Uterus (tissue), 4 donors: ENCODE results near the gene OR11L1. TPM values are rescaled to one million over a fixed set of nuclear protein-coding genes. Genes with fewer than 3 reads are reported as not detected.

Experiments
- DNase-seq, 2 donors: peaks; one replicate each; pipeline ENCODE4 v3.0.0-alpha.2; 2019 to 2020
- H3K27ac ChIP-seq, 2 donors: fragments of 200-600 bp; sonication (generic); 1 replicate in 1 of 2; 2 replicates in 1 of 2; pipeline ENCODE4 v1.5.1; 2016 to 2018
- H3K27me3 ChIP-seq, 2 donors: fragments of 200-600 bp; sonication (generic); one replicate each; pipeline ENCODE4 v1.5.1; 2018 to 2019; ENCODE audit warnings: control low read depth in 1 of 2
- H3K36me3 ChIP-seq, 2 donors: fragments of 200-600 bp; sonication (generic); one replicate each; pipeline ENCODE4 v1.5.1; 2019; ENCODE audit warnings: control low read depth in 1 of 2
- H3K4me1 ChIP-seq, 2 donors: fragments of 200-600 bp; sonication (generic); one replicate each; pipeline ENCODE4 v1.5.1; 2018 to 2019; ENCODE audit warnings: control low read depth in 1 of 2
- H3K4me3 ChIP-seq, 2 donors: fragments of 200-600 bp; sonication (generic); 1 replicate in 1 of 2; 2 replicates in 1 of 2; pipeline ENCODE4 v1.5.1; 2018 to 2019; ENCODE audit warnings: mild to moderate bottlenecking in 1 of 2
- H3K9me3 ChIP-seq, 2 donors: fragments of 200-600 bp; sonication (generic); one replicate each; pipeline ENCODE4 v1.5.1; 2019; ENCODE audit warnings: control low read depth in 1 of 2
- POLR2A ChIP-seq, 2 donors: fragments of 450-650 bp; IDR thresholded peaks; one replicate each; pipeline ENCODE4 v1.6.1; 2016; ENCODE audit warnings: antibody characterized with exemption in 2 of 2, mild to moderate bottlenecking in 1 of 2, moderate library complexity in 1 of 2
- intact Hi-C: fragments of 100-400 bp; cut with DNase I; formaldehyde crosslinking; loops from one replicate; pipeline ENCODE4 v1.15.1; 2023; ENCODE audit warnings: low total_unique reads
- total RNA-seq, 4 donors: library from RNA; depleted of rRNA in 3 of 4; stranded (reverse); fragments of >200 nt in 3 of 4; gene quantifications; one replicate each; pipeline versions ENCODE4 v1.1.0 to v1.2.4, GENCODE V29; 2014 to 2023
- TF ChIP-seq, protein P1 (sequence below), 4 experiments: fragments of 200-600 bp in 2 of 4; fragments of 450-650 bp in 2 of 4; sonication (generic) in 2 of 4; IDR thresholded peaks; one replicate each; pipeline ENCODE4 v1.5.1; 2016 to 2019; ENCODE audit warnings: antibody characterized with exemption in 4 of 4, mild to moderate bottlenecking in 2 of 4, moderate library complexity in 1 of 4
- donor health status: DM: yes; HTN: yes; CAD: no.

OR11L1 gene
- total RNA-seq, 4 donors from 2014 or later, result not detected

- no peaks in the 10 kb centered on the region for H3K36me3 ChIP-seq
- H3K9me3 ChIP-seq, result no peaks in the 10 kb centered on the region
- H3K4me1 ChIP-seq, result no peaks in the 10 kb centered on the region
- no peak within 1 kb of the TSS for H3K4me3 ChIP-seq
- H3K27ac ChIP-seq, result no peak within 1 kb of the TSS
- TF ChIP-seq, protein P1, sequence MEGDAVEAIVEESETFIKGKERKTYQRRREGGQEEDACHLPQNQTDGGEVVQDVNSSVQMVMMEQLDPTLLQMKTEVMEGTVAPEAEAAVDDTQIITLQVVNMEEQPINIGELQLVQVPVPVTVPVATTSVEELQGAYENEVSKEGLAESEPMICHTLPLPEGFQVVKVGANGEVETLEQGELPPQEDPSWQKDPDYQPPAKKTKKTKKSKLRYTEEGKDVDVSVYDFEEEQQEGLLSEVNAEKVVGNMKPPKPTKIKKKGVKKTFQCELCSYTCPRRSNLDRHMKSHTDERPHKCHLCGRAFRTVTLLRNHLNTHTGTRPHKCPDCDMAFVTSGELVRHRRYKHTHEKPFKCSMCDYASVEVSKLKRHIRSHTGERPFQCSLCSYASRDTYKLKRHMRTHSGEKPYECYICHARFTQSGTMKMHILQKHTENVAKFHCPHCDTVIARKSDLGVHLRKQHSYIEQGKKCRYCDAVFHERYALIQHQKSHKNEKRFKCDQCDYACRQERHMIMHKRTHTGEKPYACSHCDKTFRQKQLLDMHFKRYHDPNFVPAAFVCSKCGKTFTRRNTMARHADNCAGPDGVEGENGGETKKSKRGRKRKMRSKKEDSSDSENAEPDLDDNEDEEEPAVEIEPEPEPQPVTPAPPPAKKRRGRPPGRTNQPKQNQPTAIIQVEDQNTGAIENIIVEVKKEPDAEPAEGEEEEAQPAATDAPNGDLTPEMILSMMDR (IDR thresholded peaks at IDR 0.05), result no peak
- TF ChIP-seq POLR2A (IDR thresholded peaks at IDR 0.05), result no peak
- intact Hi-C loops, result no loop called here
- H3K27me3 ChIP-seq, result no peaks in the 10 kb centered on the region
- no peak for DNase-seq
Observed at GRCh38 chr1:247824023-247824422, 17.7 kb downstream of the OR11L1 start, which contains the start of gene OR14A16. TSS of gene OR14A16 (minus strand) at chr1:247824119. CDS start at chr1:247815729, 8,390 bp downstream.

DNA sequence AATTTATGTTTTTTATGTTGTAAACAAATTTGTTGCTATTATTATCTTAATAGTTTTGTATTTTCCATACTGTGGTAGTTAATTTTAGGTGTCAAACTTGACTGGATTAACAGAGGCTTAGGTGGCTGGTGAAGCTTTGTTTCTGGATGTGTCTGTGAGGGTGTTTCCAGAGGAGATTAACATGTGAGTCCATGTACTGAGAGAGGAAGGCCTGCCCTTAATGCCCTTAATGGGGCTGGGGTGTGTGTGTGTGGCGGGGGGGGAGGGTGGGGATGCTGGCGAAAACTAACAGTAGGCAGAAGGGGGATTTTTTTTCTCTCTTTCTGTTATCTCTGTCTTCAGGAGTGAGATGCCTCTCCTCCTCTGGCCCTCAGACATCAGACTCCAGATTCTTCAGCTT is 19.6 kb downstream of the OR11L1 start:
- no peak overlapping the region for H3K27ac ChIP-seq
- H3K4me1 ChIP-seq, result no peaks in the 10 kb centered on the region
- no peak overlapping the region for H3K4me3 ChIP-seq
- no peak for DNase-seq
- intact Hi-C loops, result no loop called here
- no peak for TF ChIP-seq POLR2A (IDR thresholded peaks at IDR 0.05)
- TF ChIP-seq, protein P1 (IDR thresholded peaks at IDR 0.05), result no peak
- H3K9me3 ChIP-seq, result no peaks in the 10 kb centered on the region
- no peaks in the 10 kb centered on the region for H3K27me3 ChIP-seq
- H3K36me3 ChIP-seq, result no peaks in the 10 kb centered on the region

DNA sequence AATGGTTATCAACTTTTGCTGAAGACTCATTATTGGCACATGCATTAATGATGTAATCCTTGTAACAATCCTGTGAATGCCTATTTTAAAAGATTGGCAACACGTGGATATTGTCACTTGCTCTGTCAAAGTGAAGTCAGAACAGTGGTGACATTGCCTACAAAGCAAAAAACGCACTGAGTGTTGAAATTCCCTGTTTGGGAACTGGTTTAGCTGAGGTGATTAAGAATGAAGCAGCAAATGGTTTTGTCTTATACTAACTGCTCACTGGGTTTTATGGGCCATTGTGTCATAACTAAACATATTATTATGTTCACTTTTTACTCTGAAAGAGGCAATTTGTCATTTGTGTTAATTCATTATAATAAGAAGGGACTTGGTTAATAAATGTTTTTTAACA is 29.1 kb downstream of the OR11L1 start:
- intact Hi-C loops, result no loop called here
- no peaks in the 10 kb centered on the region for H3K36me3 ChIP-seq

GRCh38 chr1:247797518-247797917 is 44.2 kb downstream of the OR11L1 start:
- Histone ChIP-seq H3K36me3 (no peaks in the 10 kb centered on the region), H3K4me3 (no peak overlapping the region), H3K9me3 (no peaks in the 10 kb centered on the region), H3K27me3 (no peaks in the 10 kb centered on the region), H3K27ac (no peak overlapping the region), H3K4me1 (no peaks in the 10 kb centered on the region)
- intact Hi-C loops, result no loop called here
- no peak for DNase-seq
- TF ChIP-seq POLR2A (IDR thresholded peaks at IDR 0.05), result no peak
- TF ChIP-seq, protein P1 (IDR thresholded peaks at IDR 0.05), result no peak

More for the DNA sequence above, 29.1 kb downstream of the OR11L1 start:
- H3K4me1 ChIP-seq, result no peaks in the 10 kb centered on the region
- no peak overlapping the region for H3K4me3 ChIP-seq
- TF ChIP-seq POLR2A (IDR thresholded peaks at IDR 0.05), result no peak
- TF ChIP-seq, protein P1 (IDR thresholded peaks at IDR 0.05), result no peak
- H3K27me3 ChIP-seq, result no peaks in the 10 kb centered on the region
- no peaks in the 10 kb centered on the region for H3K9me3 ChIP-seq
- no peak overlapping the region for H3K27ac ChIP-seq
- DNase-seq, result no peak

Other genes with a start within 250 kb of the OR11L1 start
- gene OR2G3, start 236.3 kb downstream of the OR11L1 start, total RNA-seq, result not detected
- not detected for gene OR13G1, start 162.2 kb downstream of the OR11L1 start, total RNA-seq
- not detected for gene OR6F1, start 125.2 kb downstream of the OR11L1 start, total RNA-seq
- gene OR14K1, start 103.3 kb downstream of the OR11L1 start, total RNA-seq, result not detected
- not detected for gene OR14A2, start 93.8 kb downstream of the OR11L1 start, total RNA-seq
- gene OR1C1, start 81.3 kb downstream of the OR11L1 start, total RNA-seq, result not detected
- not detected for gene OR14A16, start 17.8 kb downstream of the OR11L1 start, total RNA-seq
- 10 to 100 TPM in 1 of 4 donors, 1 to 10 TPM in 2, under 1 TPM in 1; 0.88 to 10.3 (median 2.1) TPM for gene TRIM58, start 15.3 kb upstream of the OR11L1 start, total RNA-seq
- under 1 TPM in 1 of 4 donors, not detected in 3; 0.49 TPM for gene OR2W3, start 53.7 kb upstream of the OR11L1 start, total RNA-seq
- under 1 TPM in 1 of 4 donors, not detected in 3; 0.40 TPM for gene OR2T8, start 78.4 kb upstream of the OR11L1 start, total RNA-seq
- not detected for gene OR2AJ1, start 83.0 kb upstream of the OR11L1 start, total RNA-seq
- gene OR2L8, start 107.0 kb upstream of the OR11L1 start, total RNA-seq, result not detected
- not detected for gene OR2AK2, start 123.3 kb upstream of the OR11L1 start, total RNA-seq
- under 1 TPM in 1 of 4 donors, not detected in 3; 0.14 TPM for gene OR2L5, start 171.8 kb upstream of the OR11L1 start, total RNA-seq
- under 1 TPM in 1 of 4 donors, not detected in 3; 0.30 TPM for gene OR2L2, start 188.2 kb upstream of the OR11L1 start, total RNA-seq
- under 1 TPM in 1 of 4 donors, not detected in 3; 0.15 TPM for gene OR2L3, start 204.9 kb upstream of the OR11L1 start, total RNA-seq